ENCODE data around the gene HIF1A.

- no peak for TF ChIP-seq CTCF (conservative IDR thresholded peaks at IDR 0.05 in 1 of 2, IDR thresholded peaks at IDR 0.05 in 1 of 2; ENCODE audit: low read depth in 1 of 2, low read length in 2 of 2)
- no peak for TF ChIP-seq EZH2 (IDR thresholded peaks at IDR 0.05; ENCODE audit: low read length, missing control alignments)
These were observed 39.0 kb upstream of the HIF1A start for GRCh38 chr14:61656341-61656740.
